ENCODE results near the gene CSMD2. TPM values are rescaled to one million over a fixed set of nuclear protein-coding genes. Genes with fewer than 3 reads are reported as not detected.

The CSMD2 gene
- total RNA-seq, 1 experiment from 2014 or later = 13.2 TPM

DNA sequence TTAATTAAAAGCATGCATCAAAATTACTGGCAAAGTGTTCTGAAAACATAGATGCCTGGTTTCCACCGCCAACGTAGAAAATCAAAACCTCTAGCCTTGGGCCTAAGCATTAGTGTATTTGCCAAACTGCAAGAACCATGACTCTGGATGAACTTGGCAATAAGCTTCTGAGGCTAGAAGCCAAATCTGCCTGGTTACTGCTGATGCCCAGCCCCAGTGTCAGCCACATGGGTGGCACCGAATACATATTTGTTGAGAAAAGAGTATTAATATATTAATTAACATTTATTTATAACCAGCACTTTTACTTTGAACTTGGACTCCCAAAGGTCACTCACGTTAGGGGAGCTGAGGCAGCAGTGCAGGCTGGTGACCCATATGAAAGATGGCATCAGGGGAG, 441.8 kb downstream of the CSMD2 start (continued):
- TF ChIP-seq, protein P1, sequence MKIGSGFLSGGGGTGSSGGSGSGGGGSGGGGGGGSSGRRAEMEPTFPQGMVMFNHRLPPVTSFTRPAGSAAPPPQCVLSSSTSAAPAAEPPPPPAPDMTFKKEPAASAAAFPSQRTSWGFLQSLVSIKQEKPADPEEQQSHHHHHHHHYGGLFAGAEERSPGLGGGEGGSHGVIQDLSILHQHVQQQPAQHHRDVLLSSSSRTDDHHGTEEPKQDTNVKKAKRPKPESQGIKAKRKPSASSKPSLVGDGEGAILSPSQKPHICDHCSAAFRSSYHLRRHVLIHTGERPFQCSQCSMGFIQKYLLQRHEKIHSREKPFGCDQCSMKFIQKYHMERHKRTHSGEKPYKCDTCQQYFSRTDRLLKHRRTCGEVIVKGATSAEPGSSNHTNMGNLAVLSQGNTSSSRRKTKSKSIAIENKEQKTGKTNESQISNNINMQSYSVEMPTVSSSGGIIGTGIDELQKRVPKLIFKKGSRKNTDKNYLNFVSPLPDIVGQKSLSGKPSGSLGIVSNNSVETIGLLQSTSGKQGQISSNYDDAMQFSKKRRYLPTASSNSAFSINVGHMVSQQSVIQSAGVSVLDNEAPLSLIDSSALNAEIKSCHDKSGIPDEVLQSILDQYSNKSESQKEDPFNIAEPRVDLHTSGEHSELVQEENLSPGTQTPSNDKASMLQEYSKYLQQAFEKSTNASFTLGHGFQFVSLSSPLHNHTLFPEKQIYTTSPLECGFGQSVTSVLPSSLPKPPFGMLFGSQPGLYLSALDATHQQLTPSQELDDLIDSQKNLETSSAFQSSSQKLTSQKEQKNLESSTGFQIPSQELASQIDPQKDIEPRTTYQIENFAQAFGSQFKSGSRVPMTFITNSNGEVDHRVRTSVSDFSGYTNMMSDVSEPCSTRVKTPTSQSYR (CRISPR knock-in tag; IDR thresholded peaks at IDR 0.05) = no peak
- TF ChIP-seq ZNF138 (CRISPR knock-in tag; conservative IDR thresholded peaks at IDR 0.05) (no peak), TP53 (CRISPR knock-in tag; IDR thresholded peaks at IDR 0.05) (no peak), PREB (CRISPR knock-in tag; IDR thresholded peaks at IDR 0.05; ENCODE audit: borderline replicate concordance) (no peak)

DNA sequence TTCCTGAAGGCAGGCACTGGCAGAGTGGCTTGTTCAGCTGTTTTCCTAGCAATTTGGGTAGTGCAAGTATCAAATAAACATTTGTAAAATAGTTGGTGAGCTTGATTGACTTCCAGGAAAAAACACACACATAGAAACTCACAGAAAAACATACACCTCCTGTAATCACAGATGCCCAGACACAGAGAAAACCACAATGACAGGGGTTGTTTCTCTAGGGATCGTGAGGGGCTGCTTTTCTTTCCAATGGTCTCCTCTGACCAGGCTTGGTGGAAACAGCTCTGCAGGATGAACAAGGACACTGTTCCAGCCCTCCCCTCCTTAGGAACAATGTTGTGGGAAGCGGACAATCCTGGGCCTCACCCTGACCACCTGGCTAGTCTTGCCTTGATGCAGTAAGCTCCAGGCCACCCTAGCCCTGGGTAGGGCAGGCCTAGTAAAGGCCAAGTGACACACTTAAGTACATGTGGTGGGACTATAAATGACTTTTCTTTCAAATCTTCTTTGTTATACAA, 443.7 kb downstream of the CSMD2 start:
- Mint-ChIP-seq H3K36me3 (peaks cover 22% of the 10 kb centered on the region), H3K27me3 (ENCODE audit: low read depth) (no peaks in the 10 kb centered on the region), H3K4me1 (no peaks in the 10 kb centered on the region), H3K27ac (no peak overlapping the region), H3K4me3 (no peak overlapping the region), H3K9me3 (no peaks in the 10 kb centered on the region)
- POLR2A ChIA-PET = no interaction called here
- TF ChIP-seq GRHL2 (CRISPR knock-in tag; IDR thresholded peaks at IDR 0.05; ENCODE audit: insufficient replicate concordance, severe bottlenecking) (no peak), NFE2L1 (CRISPR knock-in tag; IDR thresholded peaks at IDR 0.05) (no peak), OVOL2 (CRISPR knock-in tag; IDR thresholded peaks at IDR 0.05; ENCODE audit: borderline replicate concordance) (no peak), ZNF232 (CRISPR knock-in tag; IDR thresholded peaks at IDR 0.05) (no peak), SMAD4 (CRISPR knock-in tag; IDR thresholded peaks at IDR 0.05) (no peak), CREB1 (CRISPR knock-in tag; IDR thresholded peaks at IDR 0.05) (no peak), AFF4 (CRISPR knock-in tag; IDR thresholded peaks at IDR 0.05; ENCODE audit: borderline replicate concordance) (no peak), RORB (CRISPR knock-in tag; IDR thresholded peaks at IDR 0.05) (no peak)
- TF ChIP-seq, protein P1 (CRISPR knock-in tag; IDR thresholded peaks at IDR 0.05) = no peak
- TF ChIP-seq, protein P2, sequence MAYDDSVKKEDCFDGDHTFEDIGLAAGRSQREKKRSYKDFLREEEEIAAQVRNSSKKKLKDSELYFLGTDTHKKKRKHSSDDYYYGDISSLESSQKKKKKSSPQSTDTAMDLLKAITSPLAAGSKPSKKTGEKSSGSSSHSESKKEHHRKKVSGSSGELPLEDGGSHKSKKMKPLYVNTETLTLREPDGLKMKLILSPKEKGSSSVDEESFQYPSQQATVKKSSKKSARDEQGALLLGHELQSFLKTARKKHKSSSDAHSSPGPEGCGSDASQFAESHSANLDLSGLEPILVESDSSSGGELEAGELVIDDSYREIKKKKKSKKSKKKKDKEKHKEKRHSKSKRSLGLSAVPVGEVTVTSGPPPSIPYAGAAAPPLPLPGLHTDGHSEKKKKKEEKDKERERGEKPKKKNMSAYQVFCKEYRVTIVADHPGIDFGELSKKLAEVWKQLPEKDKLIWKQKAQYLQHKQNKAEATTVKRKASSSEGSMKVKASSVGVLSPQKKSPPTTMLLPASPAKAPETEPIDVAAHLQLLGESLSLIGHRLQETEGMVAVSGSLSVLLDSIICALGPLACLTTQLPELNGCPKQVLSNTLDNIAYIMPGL (CRISPR knock-in tag; IDR thresholded peaks at IDR 0.05) = no peak
- no peak for DNase-seq (ENCODE audit: low spot score)
- no peak for ATAC-seq
- CTCF ChIA-PET = no interaction called here

Measured in WTC11 (cell line).